ENCODE results near the gene IFT74. TPM values are rescaled to one million over a fixed set of nuclear protein-coding genes. Genes with fewer than 3 reads are reported as not detected.

IFT74 gene
- total RNA-seq, 3 donors from 2014 or later: 13.0 to 34.1 (median 21.0) TPM

- no peaks in the 10 kb centered on the region for H3K9me3 ChIP-seq
- H3K27me3 ChIP-seq: no peaks in the 10 kb centered on the region
- H3K27ac ChIP-seq: no peak overlapping the region
- TF ChIP-seq POLR2AphosphoS5 (IDR thresholded peaks at IDR 0.05) (no peak), CTCF (IDR thresholded peaks at IDR 0.05) (no peak), POLR2A (IDR thresholded peaks at IDR 0.05) (no peak)
- intact Hi-C loops (cut with DNase I; ENCODE audit: low total_unique reads): no loop called here
- no peaks in the 10 kb centered on the region for H3K36me3 ChIP-seq
- DNase-seq (ENCODE audit: low spot score in 2 of 2): no peak
- no peak overlapping the region for H3K4me3 ChIP-seq
- H3K4me1 ChIP-seq: no peaks in the 10 kb centered on the region
Observed at GRCh38 chr9:27047136-27047535, 90.9 kb downstream of the IFT74 start.

- H3K4me3 ChIP-seq: no peak overlapping the region
- no peaks in the 10 kb centered on the region for H3K4me1 ChIP-seq
- intact Hi-C loops (cut with DNase I; ENCODE audit: low total_unique reads): no loop called here
- TF ChIP-seq CTCF (IDR thresholded peaks at IDR 0.05) (no peak), POLR2A (IDR thresholded peaks at IDR 0.05) (no peak), POLR2AphosphoS5 (IDR thresholded peaks at IDR 0.05) (no peak)
- no peak for DNase-seq (ENCODE audit: low spot score in 2 of 2)
- no peaks in the 10 kb centered on the region for H3K27me3 ChIP-seq
- H3K9me3 ChIP-seq: no peaks in the 10 kb centered on the region
- H3K36me3 ChIP-seq: no peaks in the 10 kb centered on the region
- H3K27ac ChIP-seq: no peak overlapping the region
Observed at GRCh38 chr9:27053369-27054022, 97.3 kb downstream of the IFT74 start.

- DNase-seq (ENCODE audit: low spot score in 2 of 2): no peak
- TF ChIP-seq CTCF (IDR thresholded peaks at IDR 0.05) (no peak), POLR2AphosphoS5 (IDR thresholded peaks at IDR 0.05) (no peak), POLR2A (IDR thresholded peaks at IDR 0.05) (no peak)
Observed at GRCh38 chr9:27054125-27054524, 97.9 kb downstream of the IFT74 start.

GRCh38 chr9:27054841-27055240 lies 98.6 kb downstream of the IFT74 start:
- Histone ChIP-seq H3K4me3 (no peak overlapping the region), H3K4me1 (no peaks in the 10 kb centered on the region), H3K36me3 (no peaks in the 10 kb centered on the region), H3K27me3 (no peaks in the 10 kb centered on the region), H3K9me3 (no peaks in the 10 kb centered on the region), H3K27ac (no peak overlapping the region)
- intact Hi-C loops (cut with DNase I; ENCODE audit: low total_unique reads): no loop called here
- no peak for TF ChIP-seq POLR2A (IDR thresholded peaks at IDR 0.05)
- no peak for TF ChIP-seq CTCF (IDR thresholded peaks at IDR 0.05)
- TF ChIP-seq POLR2AphosphoS5 (IDR thresholded peaks at IDR 0.05): no peak
- DNase-seq (ENCODE audit: low spot score in 2 of 2): no peak

More at GRCh38 chr9:27054125-27054524, 97.9 kb downstream of the IFT74 start:
- Histone ChIP-seq H3K27me3 (no peaks in the 10 kb centered on the region), H3K27ac (no peak overlapping the region), H3K4me1 (no peaks in the 10 kb centered on the region), H3K36me3 (no peaks in the 10 kb centered on the region), H3K9me3 (no peaks in the 10 kb centered on the region), H3K4me3 (no peak overlapping the region)
- intact Hi-C loops (cut with DNase I; ENCODE audit: low total_unique reads): no loop called here

- Histone ChIP-seq H3K4me3 (no peak overlapping the region), H3K36me3 (peaks cover 3% of the 10 kb centered on the region), H3K27ac (no peak overlapping the region), H3K9me3 (no peaks in the 10 kb centered on the region), H3K4me1 (no peaks in the 10 kb centered on the region), H3K27me3 (no peaks in the 10 kb centered on the region)
- DNase-seq (ENCODE audit: low spot score in 2 of 2): no peak
- no peak for TF ChIP-seq POLR2AphosphoS5 (IDR thresholded peaks at IDR 0.05)
- TF ChIP-seq POLR2A (IDR thresholded peaks at IDR 0.05): no peak
- TF ChIP-seq CTCF (IDR thresholded peaks at IDR 0.05): no peak
- intact Hi-C loops (cut with DNase I; ENCODE audit: low total_unique reads): no loop called here
Observed at GRCh38 chr9:27059412-27059811, 103.2 kb downstream of the IFT74 start.
